Sigmoid colon (tissue), 7 donors: Measurements from ENCODE around the gene INSRR. TPM values are rescaled to one million over a fixed set of nuclear protein-coding genes. Genes with fewer than 3 reads are reported as not detected.

ENCODE experiments used
- DNase-seq: peaks from one replicate; pipeline ENCODE4 v3.0.0-alpha.2; 2019
- H3K27ac ChIP-seq, 4 donors: fragments of 200-600 bp; sonication (generic); one replicate each; pipeline ENCODE4 v1.5.1; 2016 to 2019; ENCODE audit warnings: mild to moderate bottlenecking in 1 of 4
- H3K27me3 ChIP-seq, 3 donors: fragments of 200-600 bp; sonication (generic); one replicate each; pipeline ENCODE4 v1.5.1; 2019; ENCODE audit warnings: mild to moderate bottlenecking in 1 of 3
- H3K36me3 ChIP-seq, 4 donors: fragments of 200-600 bp; sonication (generic); one replicate each; pipeline ENCODE4 v1.5.1; 2016 to 2019
- H3K4me1 ChIP-seq, 4 donors: fragments of 200-600 bp; sonication (generic); one replicate each; pipeline ENCODE4 v1.5.1; 2017 to 2019
- H3K4me3 ChIP-seq, 4 donors: fragments of 200-600 bp; sonication (generic); one replicate each; pipeline ENCODE4 v1.5.1; 2017 to 2019; ENCODE audit warnings: mild to moderate bottlenecking in 2 of 4, moderate library complexity in 1 of 4
- H3K9me3 ChIP-seq, 4 donors: fragments of 200-600 bp in 3 of 4; sonication (generic) in 3 of 4; one replicate each; pipeline versions ENCODE4 v1.5.1 to v1.6.1; 2013 to 2019
- CTCF ChIP-seq, 4 experiments: fragments of 450-650 bp in 3 of 4; fragments of 200-600 bp in 1 of 4; IDR thresholded peaks; one replicate each; pipeline ENCODE4 v1.5.1; 2016 to 2019; ENCODE audit warnings: antibody characterized with exemption in 4 of 4, mild to moderate bottlenecking in 3 of 4, moderate library complexity in 2 of 4
- EP300 ChIP-seq, 4 donors: sonication (generic); formaldehyde crosslinking; IDR thresholded peaks; one replicate each; pipeline ENCODE4 v1.6.1; 2017; ENCODE audit warnings: antibody characterized with exemption in 4 of 4
- POLR2A ChIP-seq, 2 donors: fragments of 450-650 bp; IDR thresholded peaks; one replicate each; pipeline ENCODE4 v1.6.1; 2016; ENCODE audit warnings: antibody characterized with exemption in 2 of 2, mild to moderate bottlenecking in 2 of 2, moderate library complexity in 2 of 2
- POLR2AphosphoS5 ChIP-seq, 4 donors: sonication (generic); formaldehyde crosslinking; IDR thresholded peaks; one replicate each; pipeline ENCODE4 v1.6.1; 2017; ENCODE audit warnings: antibody characterized with exemption in 4 of 4
- WGBS, 2 donors: extraction: QIAGEN DNeasy Blood & Tissue Kit; methylation state at CpG; one replicate each; pipeline ENCODE4 v1.1.7; 2013; 5-methylcytosine and 5-hydroxymethylcytosine counted together
- intact Hi-C: fragments of 100-400 bp; cut with DNase I; formaldehyde crosslinking; loops from one replicate; pipeline ENCODE4 v1.15.1; 2023
- polyA plus RNA-seq, 3 donors: library from polyadenylated mRNA; stranded (reverse); fragments of 200-250 nt; gene quantifications; one replicate each; pipeline ENCODE4 v1.2.3, GENCODE V29; 2013
- total RNA-seq, 4 donors: library from RNA; depleted of rRNA; stranded (reverse); fragments of >200 nt; gene quantifications; one replicate each; pipeline ENCODE4 v1.1.0, GENCODE V29; 2016
- donor health status: healthy with polysubstance abuse.
- donor health status: Bipolar disorder and iron deficiency.
- donor health status: healthy.

The INSRR gene
- total and polyA plus RNA-seq, 7 donors: 0.06 TPM; not detected in 6

DNA sequence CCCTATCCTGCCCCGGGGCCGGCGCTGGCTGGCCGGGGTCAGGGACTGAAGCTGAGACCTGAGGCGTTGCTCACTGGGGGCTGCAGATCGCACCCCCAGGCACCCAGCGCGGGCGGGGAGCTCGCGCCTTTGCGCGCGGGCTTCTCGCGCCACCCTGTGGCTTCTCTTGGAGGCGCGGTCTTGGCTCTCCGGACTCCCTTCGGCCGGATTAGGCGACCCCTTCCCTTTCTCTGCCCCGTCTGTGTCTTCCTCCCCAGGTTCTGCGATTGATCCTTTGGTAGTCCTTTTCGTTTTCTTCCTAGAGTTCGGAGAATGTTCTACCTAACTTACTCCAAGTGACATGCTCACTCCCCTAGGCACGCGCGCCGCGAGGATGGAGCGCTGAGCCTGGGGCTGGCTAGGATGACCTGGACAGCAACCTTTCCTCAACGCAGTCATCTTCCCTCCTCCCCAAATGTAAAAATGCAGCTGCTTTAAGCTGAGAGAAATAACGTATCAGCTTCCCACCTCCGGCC is 1.3 kb upstream of the INSRR start:
- intact Hi-C loops: loop anchor here (10.0 kb wide), 1 partner anchor 135 kb away; the partner anchor contains the start of genes ISG20L2 and METTL25B
- DNase-seq: peak; percentile 74
- TF ChIP-seq EP300 (IDR thresholded peaks at IDR 0.05) (no peak), CTCF (IDR thresholded peaks at IDR 0.05) (peak; percentile 33 to 70 (median 58))
- Histone ChIP-seq H3K4me1 (peaks cover 0 to 32% (median 28%) of the 10 kb centered on the region in 4 donors), H3K4me3 (peak overlapping the region; percentile 4 to 35 (median 19)), H3K27me3 (peaks cover 21 to 79% (median 67%) of the 10 kb centered on the region in 3 donors), H3K27ac (no peak overlapping the region), H3K36me3 (no peaks in the 10 kb centered on the region), H3K9me3 (no peaks in the 10 kb centered on the region)
- WGBS, 2 donors: 1 to 2% methylated on average over 35 of the region's 35 CpGs

- peaks cover 0 to 32% (median 28%) of the 10 kb centered on the region in 4 donors for H3K4me1 ChIP-seq
- no peak for DNase-seq
- TF ChIP-seq CTCF (IDR thresholded peaks at IDR 0.05) (no peak), POLR2AphosphoS5 (IDR thresholded peaks at IDR 0.05) (no peak), POLR2A (IDR thresholded peaks at IDR 0.05) (no peak), EP300 (IDR thresholded peaks at IDR 0.05) (no peak)
- peaks cover 21 to 76% (median 67%) of the 10 kb centered on the region in 3 donors for H3K27me3 ChIP-seq
- no peak overlapping the region for H3K27ac ChIP-seq
- H3K36me3 ChIP-seq: no peaks in the 10 kb centered on the region
- WGBS, 2 donors: 3 to 4% methylated on average over 33 of the region's 33 CpGs
- H3K9me3 ChIP-seq: no peaks in the 10 kb centered on the region
- peak overlapping the region; percentile 4 to 35 (median 19) for H3K4me3 ChIP-seq
- intact Hi-C loops: loop anchor here (10.0 kb wide), 1 partner anchor 135 kb away; the partner anchor contains the start of genes ISG20L2 and METTL25B
Measured at GRCh38 chr1:156859523-156860112, 701 bp upstream of the INSRR start.

- no peaks in the 10 kb centered on the region for H3K36me3 ChIP-seq
- H3K27ac ChIP-seq: no peak overlapping the region
- WGBS, 2 donors: 12 to 35% methylated on average over 5 of the region's 5 CpGs
- peaks cover 0 to 32% (median 28%) of the 10 kb centered on the region in 4 donors for H3K4me1 ChIP-seq
- H3K4me3 ChIP-seq: peak overlapping the region in 3 of 4 donors; percentile 4 to 35 (median 32)
- H3K27me3 ChIP-seq: peaks cover 21 to 65% (median 61%) of the 10 kb centered on the region in 3 donors
- H3K9me3 ChIP-seq: no peaks in the 10 kb centered on the region
- TF ChIP-seq CTCF (IDR thresholded peaks at IDR 0.05) (no peak), POLR2A (IDR thresholded peaks at IDR 0.05) (no peak), EP300 (IDR thresholded peaks at IDR 0.05) (no peak), POLR2AphosphoS5 (IDR thresholded peaks at IDR 0.05) (no peak)
- intact Hi-C loops: no loop called here
- no peak for DNase-seq
Measured at GRCh38 chr1:156858555-156858956, 361 bp downstream of the INSRR start.

DNA sequence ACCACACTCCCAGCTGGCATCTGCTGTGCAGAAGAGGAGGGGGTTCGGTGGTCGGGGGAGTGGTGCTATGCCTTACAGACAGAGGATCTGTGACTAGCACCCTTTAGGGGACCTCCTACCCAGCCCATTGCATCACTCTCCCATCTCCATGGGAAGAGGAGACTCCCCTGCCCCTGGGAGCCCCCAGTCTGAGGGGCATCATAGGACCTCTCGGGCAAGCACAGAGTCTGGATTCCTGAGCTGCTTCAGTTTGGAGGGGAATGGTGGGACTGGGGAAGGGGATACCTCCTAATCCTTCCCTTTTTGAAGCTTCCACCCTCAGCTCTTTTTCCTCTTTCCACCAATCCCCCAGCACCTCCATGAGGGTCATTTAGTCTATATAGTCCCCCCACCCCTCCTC is 1.4 kb downstream of the INSRR start:
- 65 to 70% methylated on average over 3 of the region's 3 CpGs for WGBS, 2 donors
- peaks cover 20 to 55% (median 52%) of the 10 kb centered on the region in 3 donors for H3K27me3 ChIP-seq
- DNase-seq: no peak
- intact Hi-C loops: no loop called here
- no peaks in the 10 kb centered on the region for H3K9me3 ChIP-seq
- no peaks in the 10 kb centered on the region for H3K36me3 ChIP-seq
- H3K4me3 ChIP-seq: no peak overlapping the region
- H3K4me1 ChIP-seq: peaks cover 0 to 33% (median 29%) of the 10 kb centered on the region in 4 donors
- H3K27ac ChIP-seq: no peak overlapping the region
- no peak for TF ChIP-seq POLR2AphosphoS5 (IDR thresholded peaks at IDR 0.05)
- no peak for TF ChIP-seq CTCF (IDR thresholded peaks at IDR 0.05)
- TF ChIP-seq POLR2A (IDR thresholded peaks at IDR 0.05): no peak
